GM12878 (cell line): Measurements from ENCODE around the gene NR1H4.

Source experiments
- NFYB ChIP-seq: IDR thresholded peaks from 2 replicates; pipeline ENCODE4 v1.6.1; 2011; ENCODE audit warnings: low read depth, mild to moderate bottlenecking, low read length, improper control_type of control experiment, moderate library complexity; ENCODE audit not compliant: insufficient read depth
- POLR2A ChIP-seq: IDR thresholded peaks from 2 replicates; pipeline ENCODE4 v1.6.1; 2011; ENCODE audit warnings: low read depth, mild to moderate bottlenecking, low read length

GRCh38 chr12:100494026-100494425 is 20.4 kb downstream of the NR1H4 start:
- TF ChIP-seq NFYB (no peak), POLR2A (no peak)
